ENCODE measurements around the gene EXTL1.

GRCh38 chr1:26028490-26028980 is 7.0 kb downstream of the EXTL1 start:
- TF ChIP-seq CTCF (IDR thresholded peaks at IDR 0.05; ENCODE audit: extremely low read depth in 1 of 2, insufficient read depth in 1 of 2, low read depth in 1 of 2, low read length in 2 of 2): no peak
- no peak for TF ChIP-seq POLR2A (IDR thresholded peaks at IDR 0.05; ENCODE audit: low read depth, low read length)
- TF ChIP-seq POLR2AphosphoS5 (IDR thresholded peaks at IDR 0.05; ENCODE audit: insufficient read depth, low read depth, low read length): no peak
- no peak for TF ChIP-seq EZH2 (IDR thresholded peaks at IDR 0.05; ENCODE audit: borderline replicate concordance, low read depth, low read length, severe bottlenecking)
- TF ChIP-seq MAX (IDR thresholded peaks at IDR 0.05; ENCODE audit: insufficient read depth, insufficient read length): no peak
- no peak for TF ChIP-seq GATA2 (IDR thresholded peaks at IDR 0.05; ENCODE audit: insufficient read depth, insufficient read length, low read depth, low read length)
- no peak for TF ChIP-seq JUN (IDR thresholded peaks at IDR 0.05; ENCODE audit: borderline replicate concordance, insufficient read depth, insufficient read length, low read depth)
- TF ChIP-seq FOS (IDR thresholded peaks at IDR 0.05; ENCODE audit: borderline replicate concordance, insufficient read depth, low read length): no peak
- TF ChIP-seq MYC (IDR thresholded peaks at IDR 0.05; ENCODE audit: low read depth, low read length): no peak
